A549 treated with DMSO at 1 μM for 4 hours (cell line): ENCODE results near the gene SUN5. TPM values are rescaled to one million over a fixed set of nuclear protein-coding genes. Genes with fewer than 3 reads are reported as not detected.

Source experiments
- total RNA-seq: library from RNA; stranded (reverse); fragments of 200-300 nt; extraction: Qiagen RNA extraction; gene quantifications from 5 replicates; pipeline ENCODE4 v1.2.3, GENCODE V29; 2022; ENCODE audit warnings: low read depth

The SUN5 gene, protein sequence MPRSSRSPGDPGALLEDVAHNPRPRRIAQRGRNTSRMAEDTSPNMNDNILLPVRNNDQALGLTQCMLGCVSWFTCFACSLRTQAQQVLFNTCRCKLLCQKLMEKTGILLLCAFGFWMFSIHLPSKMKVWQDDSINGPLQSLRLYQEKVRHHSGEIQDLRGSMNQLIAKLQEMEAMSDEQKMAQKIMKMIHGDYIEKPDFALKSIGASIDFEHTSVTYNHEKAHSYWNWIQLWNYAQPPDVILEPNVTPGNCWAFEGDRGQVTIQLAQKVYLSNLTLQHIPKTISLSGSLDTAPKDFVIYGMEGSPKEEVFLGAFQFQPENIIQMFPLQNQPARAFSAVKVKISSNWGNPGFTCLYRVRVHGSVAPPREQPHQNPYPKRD
- not detected in 5 replicates for total RNA-seq

GRCh38 chr20:33004141-33004751 lies at the start of gene SUN5:
TSS of gene SUN5 (minus strand) at chr20:33004433. CDS start at chr20:33004340, 93 bp downstream.

DNA sequence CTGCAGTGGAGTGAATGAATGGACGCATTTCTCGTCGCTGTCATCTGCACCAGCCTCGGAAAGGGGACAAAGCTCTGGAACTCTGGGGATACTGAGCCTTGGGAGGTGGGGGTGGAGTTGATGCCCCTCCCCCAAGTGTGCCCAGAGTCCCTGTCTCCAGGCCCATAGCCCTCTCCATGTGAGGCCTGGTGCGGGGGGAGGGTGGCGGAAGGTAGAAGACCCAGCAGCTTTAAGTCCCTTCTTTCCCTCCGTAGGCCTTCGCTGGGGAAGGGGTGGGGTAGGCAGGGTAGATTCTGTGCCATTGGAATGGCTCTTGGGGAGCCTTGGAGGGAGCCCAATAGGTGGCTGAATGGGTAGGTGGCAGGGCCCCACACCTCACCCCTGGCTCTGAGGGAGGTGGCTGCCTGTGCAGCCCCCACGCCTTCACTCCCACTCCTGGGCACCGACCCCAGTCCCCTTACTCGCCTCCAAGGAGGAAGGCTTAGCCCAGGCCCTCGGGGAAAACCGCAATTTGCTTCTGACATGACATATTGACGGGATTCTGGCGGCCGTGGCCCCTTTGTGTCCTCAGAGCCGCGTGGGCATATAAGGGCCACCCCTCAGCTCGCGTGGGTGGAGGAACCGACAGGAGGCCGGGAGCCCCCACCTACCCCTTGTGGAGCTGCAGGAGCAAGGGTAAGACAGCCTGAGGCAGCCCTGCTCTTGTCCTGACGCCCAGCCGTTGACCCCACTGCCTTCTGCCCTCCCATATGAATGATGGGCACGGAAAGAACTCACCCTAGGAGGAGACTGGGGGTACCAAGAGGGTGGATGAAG lies 49.3 kb upstream of the SUN5 start, which contains the start of gene BPIFB3:
BPIFB3 (plus strand) TSS at position 613 of the 816 bp plus-strand sequence. CDS start 1,533 bp downstream, outside the sequence.

DNA sequence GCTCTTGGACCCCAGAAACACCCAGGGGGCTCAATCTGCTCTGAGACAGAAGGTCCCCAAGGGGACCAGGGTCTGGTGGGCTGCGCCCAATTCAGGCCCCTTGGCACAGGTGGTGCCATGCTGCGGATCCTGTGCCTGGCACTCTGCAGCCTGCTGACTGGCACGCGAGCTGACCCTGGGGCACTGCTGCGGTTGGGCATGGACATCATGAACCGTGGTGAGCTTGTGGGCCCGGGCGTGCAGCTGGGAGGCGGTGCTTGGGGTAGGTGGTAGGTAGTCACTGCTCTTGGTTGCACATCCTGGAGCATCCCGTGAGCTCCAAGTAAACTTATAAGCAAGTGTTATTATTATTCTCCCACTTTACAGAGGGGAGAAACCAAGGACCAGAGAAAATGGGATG lies 27.3 kb upstream of the SUN5 start, which contains the start of gene BPIFB6:
BPIFB6 (plus strand) TSS at position 118 of the 400 bp plus-strand sequence; CDS start at position 118, 0 bp downstream.

GRCh38 chr20:33007376-33008335 lies 3.4 kb upstream of the SUN5 start, which contains the start of gene BPIFB2:
TSS of gene BPIFB2 (plus strand) at chr20:33007704. CDS start at chr20:33008575, 871 bp downstream.

Other genes with a start within 250 kb of the SUN5 start
- gene DNMT3B, start 242.0 kb downstream of the SUN5 start, total RNA-seq = 3.8 to 5.3 TPM (median 5.1 TPM) in 5 replicates
- 144 to 161 TPM (median 158 TPM) in 5 replicates for gene MAPRE1, start 184.5 kb downstream of the SUN5 start, total RNA-seq
- gene EFCAB8, start 145.5 kb downstream of the SUN5 start, total RNA-seq = not detected in 5 replicates
- gene BPIFB2, start 3.3 kb upstream of the SUN5 start, total RNA-seq = not detected in 5 replicates
- not detected in 5 replicates for gene BPIFB6, start 27.2 kb upstream of the SUN5 start, total RNA-seq
- gene BPIFB3, start 49.5 kb upstream of the SUN5 start, total RNA-seq = not detected in 5 replicates
- not detected in 5 replicates for gene BPIFB4, start 75.2 kb upstream of the SUN5 start, total RNA-seq
- not detected in 5 replicates for gene BPIFA2, start 163.7 kb upstream of the SUN5 start, total RNA-seq
- not detected in 5 replicates for gene BPIFA3, start 212.9 kb upstream of the SUN5 start, total RNA-seq
- not detected in 5 replicates for gene BPIFA1, start 231.6 kb upstream of the SUN5 start, total RNA-seq